Retinal pigment epithelial cell (primary cell): ENCODE results near the gene MKNK1.

Experiments used
- DNase-seq: peaks from one replicate; pipeline ENCODE4 v3.0.0-alpha.2; 2010; ENCODE audit warnings: low read depth
- H3K4me3 ChIP-seq: 2 replicates; pipeline ENCODE4 v1.5.1; 2011; ENCODE audit warnings: mild to moderate bottlenecking, low read length, control low read depth, moderate library complexity
- CTCF ChIP-seq: conservative IDR thresholded peaks from 2 replicates; pipeline ENCODE4 v1.5.1; 2011; ENCODE audit warnings: low read depth, low read length, control low read depth, inconsistent platforms

The MKNK1 gene

GRCh38 chr1:46508757-46509156, 95.3 kb downstream of the MKNK1 start:
- DNase-seq = no peak
- H3K4me3 ChIP-seq = no peak overlapping the region
- no peak for TF ChIP-seq CTCF
